Caco-2 (cell line): ENCODE results near the gene DNAJC1. TPM values are rescaled to one million over a fixed set of nuclear protein-coding genes. Genes with fewer than 3 reads are reported as not detected.

Experiments
- BruUV-seq: library from RNA; stranded (reverse); fragments of 400-500 nt; replicated peaks from 2 replicates; lab custom pipeline; 2021; lab: Mats Ljungman, UMichigan
- CTCF ChIA-PET: fragments of 300-600 bp; sonication (Branson Sonifier 250); formaldehyde crosslinking; loops from one replicate; lab custom pipeline; 2022; ENCODE audit warnings: antibody characterized with exemption; lab: Charles Lee
- POLR2A ChIA-PET: fragments of 300-600 bp; sonication (Branson Sonifier 250); formaldehyde crosslinking; loops from one replicate; lab custom pipeline; 2022; ENCODE audit warnings: antibody characterized with exemption; lab: Charles Lee
- DNase-seq, 2 experiments: peaks; one replicate each; pipeline versions ENCODE4 v3.0.0 to v3.0.0-alpha.2; 2020 to 2022
- H3K27me3 ChIP-seq: replicated peaks from 2 replicates; pipeline ENCODE4 v1.6.0; 2011; ENCODE audit warnings: low read length; ENCODE audit not compliant: control insufficient read depth, insufficient read depth
- H3K36me3 ChIP-seq: 2 replicates; pipeline ENCODE4 v1.5.1; 2011; ENCODE audit warnings: low read length; ENCODE audit not compliant: control insufficient read depth, insufficient read depth
- H3K4me1 ChIP-seq: fragments of 250-450 bp; sonication (Bioruptor Pico); 2 replicates; pipeline ENCODE4 v1.5.1; 2020; ENCODE audit warnings: mild to moderate bottlenecking
- H3K4me3 ChIP-seq: 2 replicates; pipeline ENCODE4 v1.5.1; 2011; ENCODE audit warnings: low read depth, mild to moderate bottlenecking, control low read depth, low read length
- H3K9me3 ChIP-seq: fragments of 250-450 bp; sonication (Bioruptor Pico); 2 replicates; pipeline ENCODE4 v1.5.1; 2020; ENCODE audit warnings: mild to moderate bottlenecking, moderate library complexity
- H3K27ac Mint-ChIP-seq: one replicate; pipeline ENCODE4 v1.8.0; 2022; ENCODE audit warnings: mixed read lengths; ENCODE audit not compliant: unreplicated experiment
- H3K27me3 Mint-ChIP-seq: one replicate; pipeline ENCODE4 v1.8.0; 2022; ENCODE audit warnings: mixed read lengths; ENCODE audit not compliant: insufficient read depth, unreplicated experiment
- H3K36me3 Mint-ChIP-seq: one replicate; pipeline ENCODE4 v1.8.0; 2022; ENCODE audit warnings: mild to moderate bottlenecking, mixed read lengths; ENCODE audit not compliant: insufficient read depth, unreplicated experiment
- H3K4me1 Mint-ChIP-seq: one replicate; pipeline ENCODE4 v1.8.0; 2022; ENCODE audit warnings: low read depth, mixed read lengths; ENCODE audit not compliant: unreplicated experiment
- H3K4me3 Mint-ChIP-seq: one replicate; pipeline ENCODE4 v1.8.0; 2022; ENCODE audit warnings: mild to moderate bottlenecking, moderate library complexity, mixed read lengths; ENCODE audit not compliant: unreplicated experiment
- H3K9me3 Mint-ChIP-seq: one replicate; pipeline ENCODE4 v1.8.0; 2022; ENCODE audit warnings: mixed read lengths; ENCODE audit not compliant: unreplicated experiment
- intact Hi-C: fragments of 100-400 bp; cut with micrococcal nuclease; formaldehyde crosslinking; loops from one replicate; pipeline ENCODE4 v1.10.0; 2022; ENCODE audit not compliant: unreplicated experiment
- total RNA-seq: library from RNA; stranded (reverse); gene quantifications from 2 replicates; pipeline ENCODE4 v1.2.3, GENCODE V29; 2022
- TF ChIP-seq, protein P1 (sequence below), 2 experiments: fragments of 200-600 bp in 1 of 2; IDR thresholded peaks; 1 replicate in 1 of 2; 2 replicates in 1 of 2; pipeline versions ENCODE4 v1.5.1 to v1.8.0; 2011 to 2022; ENCODE audit warnings: antibody characterized with exemption in 1 of 2, control low read depth in 1 of 2, inconsistent platforms in 1 of 2, low read depth in 1 of 2, low read length in 1 of 2, mild to moderate bottlenecking in 1 of 2, moderate library complexity in 1 of 2; ENCODE audit not compliant: insufficient read depth in 1 of 2, severe bottlenecking in 1 of 2, unreplicated experiment in 1 of 2

The DNAJC1 gene
- total RNA-seq, 1 experiment from 2014 or later, result 50.7 TPM

DNA sequence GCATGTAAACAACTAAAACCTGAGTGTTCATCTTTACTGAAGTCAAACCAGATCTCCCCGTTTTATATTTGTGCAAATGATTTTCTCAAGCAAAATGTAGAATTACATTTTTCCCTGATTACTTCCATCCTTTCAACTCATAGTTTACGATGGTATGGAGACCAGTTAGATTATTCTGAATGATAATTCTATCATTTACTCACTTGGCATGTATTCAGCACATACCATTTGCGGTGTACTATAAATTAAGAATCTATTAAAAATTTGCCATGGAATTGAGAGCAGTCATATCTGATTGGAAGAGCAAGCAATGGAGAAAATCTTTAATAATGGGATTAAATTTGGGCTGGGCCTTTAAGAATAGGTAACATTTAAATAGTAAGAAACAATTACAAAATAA lies 22.4 kb downstream of the DNAJC1 start:
- Mint-ChIP-seq H3K9me3 (no peaks in the 10 kb centered on the region), H3K27ac (no peak overlapping the region), H3K4me3 (no peak overlapping the region), H3K4me1 (peaks cover 8% of the 10 kb centered on the region), H3K27me3 (no peaks in the 10 kb centered on the region), H3K36me3 (no peaks in the 10 kb centered on the region)
- POLR2A ChIA-PET, result no interaction called here
- H3K9me3 ChIP-seq, result no peaks in the 10 kb centered on the region
- intact Hi-C loops, result no loop called here
- H3K27me3 ChIP-seq, result no peaks in the 10 kb centered on the region
- H3K4me1 ChIP-seq, result no peaks in the 10 kb centered on the region
- H3K36me3 ChIP-seq, result no peaks in the 10 kb centered on the region
- no peak for DNase-seq
- no TSS peak for BruUV-seq
- H3K4me3 ChIP-seq, result no peak overlapping the region
- CTCF ChIA-PET, result no interaction called here
- TF ChIP-seq, protein P1, sequence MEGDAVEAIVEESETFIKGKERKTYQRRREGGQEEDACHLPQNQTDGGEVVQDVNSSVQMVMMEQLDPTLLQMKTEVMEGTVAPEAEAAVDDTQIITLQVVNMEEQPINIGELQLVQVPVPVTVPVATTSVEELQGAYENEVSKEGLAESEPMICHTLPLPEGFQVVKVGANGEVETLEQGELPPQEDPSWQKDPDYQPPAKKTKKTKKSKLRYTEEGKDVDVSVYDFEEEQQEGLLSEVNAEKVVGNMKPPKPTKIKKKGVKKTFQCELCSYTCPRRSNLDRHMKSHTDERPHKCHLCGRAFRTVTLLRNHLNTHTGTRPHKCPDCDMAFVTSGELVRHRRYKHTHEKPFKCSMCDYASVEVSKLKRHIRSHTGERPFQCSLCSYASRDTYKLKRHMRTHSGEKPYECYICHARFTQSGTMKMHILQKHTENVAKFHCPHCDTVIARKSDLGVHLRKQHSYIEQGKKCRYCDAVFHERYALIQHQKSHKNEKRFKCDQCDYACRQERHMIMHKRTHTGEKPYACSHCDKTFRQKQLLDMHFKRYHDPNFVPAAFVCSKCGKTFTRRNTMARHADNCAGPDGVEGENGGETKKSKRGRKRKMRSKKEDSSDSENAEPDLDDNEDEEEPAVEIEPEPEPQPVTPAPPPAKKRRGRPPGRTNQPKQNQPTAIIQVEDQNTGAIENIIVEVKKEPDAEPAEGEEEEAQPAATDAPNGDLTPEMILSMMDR (IDR thresholded peaks at IDR 0.05; ENCODE audit: insufficient read depth in 1 of 2, low read depth in 1 of 2, low read length in 1 of 2, severe bottlenecking in 1 of 2, unreplicated experiment in 1 of 2), result no peak

DNA sequence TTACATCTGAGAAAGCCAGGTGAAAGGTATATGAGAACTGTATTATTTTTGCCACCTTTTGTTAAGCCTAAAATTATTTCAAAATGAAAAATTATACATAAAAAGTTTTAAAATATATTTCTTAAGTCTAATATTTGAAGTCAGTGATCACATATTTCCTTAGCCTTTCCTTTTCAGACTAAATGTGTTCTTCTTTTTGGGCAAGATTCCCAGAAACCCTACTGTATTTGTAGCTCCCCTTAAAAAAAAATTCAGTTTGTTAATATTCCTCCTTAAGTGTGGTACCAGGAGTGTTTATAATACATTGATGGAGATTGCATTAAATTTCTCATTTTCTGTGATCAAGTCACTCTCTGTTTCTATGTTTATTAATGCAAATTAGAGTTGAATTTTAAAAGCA lies 22.8 kb downstream of the DNAJC1 start:
- H3K4me1 Mint-ChIP-seq, result peaks cover 8% of the 10 kb centered on the region
- Histone ChIP-seq H3K4me3 (no peak overlapping the region), H3K4me1 (no peaks in the 10 kb centered on the region), H3K36me3 (no peaks in the 10 kb centered on the region), H3K9me3 (no peaks in the 10 kb centered on the region), H3K27me3 (no peaks in the 10 kb centered on the region)
- H3K9me3 Mint-ChIP-seq, result no peaks in the 10 kb centered on the region
- BruUV-seq, result no TSS peak
- intact Hi-C loops, result no loop called here
- TF ChIP-seq, protein P1 (IDR thresholded peaks at IDR 0.05; ENCODE audit: insufficient read depth in 1 of 2, low read depth in 1 of 2, low read length in 1 of 2, severe bottlenecking in 1 of 2, unreplicated experiment in 1 of 2), result no peak
- H3K27ac Mint-ChIP-seq, result no peak overlapping the region
- DNase-seq, result no peak
- no peaks in the 10 kb centered on the region for H3K27me3 Mint-ChIP-seq
- ChIA-PET POLR2A (no interaction called here), CTCF (no interaction called here)
- H3K4me3 Mint-ChIP-seq, result no peak overlapping the region
- H3K36me3 Mint-ChIP-seq, result no peaks in the 10 kb centered on the region

GRCh38 chr10:21978191-21978862 lies 25.2 kb downstream of the DNAJC1 start:
- no peak overlapping the region for H3K4me3 Mint-ChIP-seq
- no peaks in the 10 kb centered on the region for H3K27me3 Mint-ChIP-seq
- no peaks in the 10 kb centered on the region for H3K9me3 Mint-ChIP-seq
- Histone ChIP-seq H3K4me3 (no peak overlapping the region), H3K36me3 (no peaks in the 10 kb centered on the region), H3K9me3 (no peaks in the 10 kb centered on the region), H3K27me3 (no peaks in the 10 kb centered on the region), H3K4me1 (no peaks in the 10 kb centered on the region)
- no peak overlapping the region for H3K27ac Mint-ChIP-seq
- peaks cover 5% of the 10 kb centered on the region for H3K36me3 Mint-ChIP-seq
- intact Hi-C loops, result no loop called here
- ChIA-PET POLR2A (no interaction called here), CTCF (no interaction called here)
- DNase-seq, result no peak
- TF ChIP-seq, protein P1 (IDR thresholded peaks at IDR 0.05; ENCODE audit: insufficient read depth in 1 of 2, low read depth in 1 of 2, low read length in 1 of 2, severe bottlenecking in 1 of 2, unreplicated experiment in 1 of 2), result no peak
- H3K4me1 Mint-ChIP-seq, result peaks cover 15% of the 10 kb centered on the region
- BruUV-seq, result no TSS peak
